ENCODE results near the gene SLC17A7. TPM values are rescaled to one million over a fixed set of nuclear protein-coding genes. Genes with fewer than 3 reads are reported as not detected.
A peak's percentile ranks its signal among the peaks of the same experiment; 100 is the strongest.

SLC17A7 gene
- total RNA-seq, 1 donor from 2014 or later, result 15.4 TPM

DNA sequence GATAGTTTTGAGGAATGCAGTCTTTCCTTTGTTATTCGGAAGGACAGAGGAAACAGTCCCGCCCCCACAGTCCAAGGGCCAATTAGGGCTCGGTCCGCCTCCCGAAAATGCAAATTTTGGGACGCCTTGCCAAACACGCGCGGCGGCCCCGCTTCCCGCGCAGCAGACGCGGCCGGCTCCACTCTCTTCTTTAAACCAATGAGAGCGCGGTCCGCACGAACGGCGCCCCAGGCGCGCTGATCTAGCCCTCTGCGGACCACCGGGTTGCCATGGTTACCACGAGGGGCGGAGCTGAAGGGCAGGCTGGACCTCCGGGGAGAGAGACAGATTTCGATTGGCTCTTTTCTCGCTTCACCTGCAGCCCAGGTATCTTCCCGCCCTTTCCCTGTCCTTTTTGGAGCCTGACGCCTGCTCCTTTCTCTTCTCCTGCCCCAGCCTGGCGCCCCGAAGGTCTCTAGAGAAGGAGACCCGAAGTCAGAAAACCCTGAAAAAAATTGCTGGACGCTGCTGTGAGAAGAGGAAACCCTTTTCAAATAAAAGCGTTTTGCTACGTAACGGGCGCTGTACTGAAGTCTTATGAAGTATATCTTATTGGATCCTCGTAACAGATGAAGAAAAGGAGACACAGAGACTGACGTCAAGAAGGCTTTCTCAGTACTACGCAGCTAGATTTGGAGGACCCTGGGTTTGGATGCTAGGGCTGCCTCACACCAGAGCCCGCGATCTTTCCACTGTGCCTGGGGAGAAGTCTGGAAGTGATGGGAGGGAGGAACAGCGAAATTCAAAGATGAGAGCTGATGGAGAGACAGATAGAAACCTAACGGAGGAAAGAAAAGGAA is 20.1 kb downstream of the SLC17A7 start:
- DNase-seq (ENCODE audit: low spot score in 2 of 2), result peak in 1 of 2 donors; percentile 68
- H3K4me1 ChIP-seq, result peaks cover 6 to 17% of the 10 kb centered on the region in 2 donors
- H3K9me3 ChIP-seq, result no peaks in the 10 kb centered on the region
- H3K36me3 ChIP-seq, result no peaks in the 10 kb centered on the region
- TF ChIP-seq, protein P1, sequence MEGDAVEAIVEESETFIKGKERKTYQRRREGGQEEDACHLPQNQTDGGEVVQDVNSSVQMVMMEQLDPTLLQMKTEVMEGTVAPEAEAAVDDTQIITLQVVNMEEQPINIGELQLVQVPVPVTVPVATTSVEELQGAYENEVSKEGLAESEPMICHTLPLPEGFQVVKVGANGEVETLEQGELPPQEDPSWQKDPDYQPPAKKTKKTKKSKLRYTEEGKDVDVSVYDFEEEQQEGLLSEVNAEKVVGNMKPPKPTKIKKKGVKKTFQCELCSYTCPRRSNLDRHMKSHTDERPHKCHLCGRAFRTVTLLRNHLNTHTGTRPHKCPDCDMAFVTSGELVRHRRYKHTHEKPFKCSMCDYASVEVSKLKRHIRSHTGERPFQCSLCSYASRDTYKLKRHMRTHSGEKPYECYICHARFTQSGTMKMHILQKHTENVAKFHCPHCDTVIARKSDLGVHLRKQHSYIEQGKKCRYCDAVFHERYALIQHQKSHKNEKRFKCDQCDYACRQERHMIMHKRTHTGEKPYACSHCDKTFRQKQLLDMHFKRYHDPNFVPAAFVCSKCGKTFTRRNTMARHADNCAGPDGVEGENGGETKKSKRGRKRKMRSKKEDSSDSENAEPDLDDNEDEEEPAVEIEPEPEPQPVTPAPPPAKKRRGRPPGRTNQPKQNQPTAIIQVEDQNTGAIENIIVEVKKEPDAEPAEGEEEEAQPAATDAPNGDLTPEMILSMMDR (IDR thresholded peaks at IDR 0.05), result no peak
- intact Hi-C loops (cut with DNase I), result no loop called here
- H3K27ac ChIP-seq, result no peak overlapping the region
- H3K27me3 ChIP-seq, result peaks cover 21% of the 10 kb centered on the region
- H3K4me3 ChIP-seq, result no peak overlapping the region

DNA sequence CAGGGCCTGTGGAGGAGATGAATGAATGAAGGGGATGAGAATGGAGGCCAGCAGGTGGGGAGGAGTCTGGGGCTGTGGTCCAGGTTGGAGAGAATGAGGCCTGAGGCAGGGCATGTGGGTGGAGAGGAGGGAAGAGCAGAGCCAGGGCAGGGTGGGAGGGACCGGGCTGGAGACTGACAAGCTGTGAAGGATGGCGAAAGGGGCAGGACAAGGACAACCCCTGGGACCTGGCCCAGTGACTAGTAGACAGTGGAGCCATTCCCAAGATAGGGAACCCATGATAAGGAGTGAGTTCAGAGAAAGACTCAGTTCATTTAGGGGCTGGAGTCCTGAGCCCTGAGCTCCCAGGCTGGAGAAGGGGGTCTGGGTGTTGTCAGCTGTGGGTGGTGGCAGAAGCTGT is 21.1 kb downstream of the SLC17A7 start:
- no peak for DNase-seq (ENCODE audit: low spot score in 2 of 2)
- H3K27ac ChIP-seq, result no peak overlapping the region
- no peak overlapping the region for H3K4me3 ChIP-seq
- peaks cover 19% of the 10 kb centered on the region for H3K27me3 ChIP-seq
- TF ChIP-seq, protein P1 (IDR thresholded peaks at IDR 0.05), result no peak
- no peaks in the 10 kb centered on the region for H3K36me3 ChIP-seq
- peaks cover 6 to 17% of the 10 kb centered on the region in 2 donors for H3K4me1 ChIP-seq
- no peaks in the 10 kb centered on the region for H3K9me3 ChIP-seq
- intact Hi-C loops (cut with DNase I), result no loop called here

DNA sequence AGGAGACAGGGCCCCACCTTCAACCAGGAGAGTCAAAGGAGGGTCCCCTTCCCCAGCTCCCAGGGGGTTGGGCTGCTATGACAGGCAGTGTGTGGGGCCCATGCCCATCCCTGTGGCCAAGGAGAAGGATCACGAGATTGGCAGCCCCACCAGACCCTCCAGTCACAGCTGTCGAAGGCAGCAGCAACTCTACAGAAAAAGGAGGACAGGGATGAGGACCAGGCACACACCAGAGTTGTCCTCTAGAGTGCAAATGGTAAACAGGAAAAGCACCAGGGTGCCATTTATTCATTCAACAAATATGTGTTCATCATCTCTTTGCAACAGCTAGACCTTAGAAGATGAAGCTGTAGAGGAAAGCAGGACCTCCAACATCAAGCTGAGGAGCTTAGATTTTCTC is 22.2 kb downstream of the SLC17A7 start:
- H3K4me3 ChIP-seq, result no peak overlapping the region
- H3K4me1 ChIP-seq, result peaks cover 6 to 17% of the 10 kb centered on the region in 2 donors
- H3K36me3 ChIP-seq, result no peaks in the 10 kb centered on the region
- intact Hi-C loops (cut with DNase I), result no loop called here
- DNase-seq (ENCODE audit: low spot score in 2 of 2), result no peak
- H3K27me3 ChIP-seq, result peaks cover 19% of the 10 kb centered on the region
- H3K9me3 ChIP-seq, result no peaks in the 10 kb centered on the region
- no peak overlapping the region for H3K27ac ChIP-seq
- TF ChIP-seq, protein P1 (IDR thresholded peaks at IDR 0.05), result no peak

DNA sequence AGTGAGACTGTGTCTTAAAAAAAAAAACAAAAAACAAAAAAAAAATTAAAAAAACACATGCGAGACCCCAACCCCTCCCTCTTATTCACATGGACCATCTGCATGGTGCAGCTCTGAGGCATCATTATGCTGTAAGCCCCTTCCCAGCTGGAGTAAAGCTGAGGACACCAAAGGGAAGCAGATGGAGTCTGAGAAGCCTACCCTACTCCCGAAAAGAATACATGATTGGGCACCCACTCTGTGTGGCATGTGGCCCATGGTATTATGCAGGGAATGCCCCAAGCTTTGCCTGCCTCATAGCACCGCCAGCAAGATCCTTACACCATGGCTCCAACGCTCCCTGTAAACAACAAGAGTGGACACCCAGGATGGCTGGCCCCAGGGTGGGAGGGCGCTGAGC is 22.8 kb downstream of the SLC17A7 start:
- Histone ChIP-seq H3K36me3 (no peaks in the 10 kb centered on the region), H3K27me3 (peaks cover 19% of the 10 kb centered on the region), H3K4me3 (no peak overlapping the region), H3K9me3 (no peaks in the 10 kb centered on the region), H3K27ac (no peak overlapping the region), H3K4me1 (peaks cover 6 to 17% of the 10 kb centered on the region in 2 donors)
- intact Hi-C loops (cut with DNase I), result no loop called here
- TF ChIP-seq, protein P1 (IDR thresholded peaks at IDR 0.05), result no peak
- DNase-seq (ENCODE audit: low spot score in 2 of 2), result no peak

DNA sequence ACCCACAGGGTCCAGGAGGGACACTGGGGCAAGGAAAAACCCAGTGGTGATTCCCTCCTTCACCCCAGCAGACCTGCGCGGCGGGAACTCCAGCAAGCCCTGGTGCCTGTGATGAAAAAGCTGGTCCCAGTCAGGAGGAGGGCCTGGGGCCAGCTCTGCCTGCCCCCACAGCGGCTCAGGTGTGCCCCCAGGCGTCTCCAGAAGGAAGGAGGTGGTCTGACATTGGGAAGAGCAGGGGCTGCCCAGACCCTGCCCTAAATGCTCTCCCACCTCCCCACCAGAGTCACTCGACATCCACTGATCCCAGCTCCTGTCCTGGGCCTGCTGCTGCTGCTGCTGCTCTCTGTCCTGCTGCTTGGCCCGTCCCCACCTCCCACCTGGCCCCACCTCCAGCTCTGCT is 24.2 kb downstream of the SLC17A7 start:
- intact Hi-C loops (cut with DNase I), result no loop called here
- Histone ChIP-seq H3K27me3 (peaks cover 5% of the 10 kb centered on the region), H3K36me3 (no peaks in the 10 kb centered on the region), H3K9me3 (no peaks in the 10 kb centered on the region), H3K4me3 (no peak overlapping the region), H3K27ac (no peak overlapping the region), H3K4me1 (peaks cover 3 to 4% of the 10 kb centered on the region in 2 donors)
- DNase-seq (ENCODE audit: low spot score in 2 of 2), result no peak
- TF ChIP-seq, protein P1 (IDR thresholded peaks at IDR 0.05), result no peak
